ENCODE results near the gene GIMD1.

DNA sequence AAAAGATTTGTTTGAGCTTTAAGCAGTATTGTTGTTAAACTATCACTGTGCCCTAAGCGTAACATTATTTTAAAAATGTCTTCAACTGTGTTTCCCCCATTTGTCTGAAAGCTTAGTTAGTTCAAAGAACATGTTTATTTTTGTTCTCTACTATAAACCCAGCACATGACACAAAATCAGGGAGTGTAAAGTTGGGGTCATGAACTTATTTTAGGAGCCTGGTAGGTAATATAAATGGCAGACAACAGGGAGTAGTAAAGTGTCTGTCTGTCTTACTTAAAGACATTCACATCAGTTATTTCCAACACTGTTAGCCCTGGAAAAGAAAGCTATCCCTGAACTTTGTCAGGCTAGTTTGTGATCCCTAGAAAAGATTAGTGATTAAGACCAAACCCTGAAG, 48.3 kb downstream of the GIMD1 start:
- TF ChIP-seq, protein P1, sequence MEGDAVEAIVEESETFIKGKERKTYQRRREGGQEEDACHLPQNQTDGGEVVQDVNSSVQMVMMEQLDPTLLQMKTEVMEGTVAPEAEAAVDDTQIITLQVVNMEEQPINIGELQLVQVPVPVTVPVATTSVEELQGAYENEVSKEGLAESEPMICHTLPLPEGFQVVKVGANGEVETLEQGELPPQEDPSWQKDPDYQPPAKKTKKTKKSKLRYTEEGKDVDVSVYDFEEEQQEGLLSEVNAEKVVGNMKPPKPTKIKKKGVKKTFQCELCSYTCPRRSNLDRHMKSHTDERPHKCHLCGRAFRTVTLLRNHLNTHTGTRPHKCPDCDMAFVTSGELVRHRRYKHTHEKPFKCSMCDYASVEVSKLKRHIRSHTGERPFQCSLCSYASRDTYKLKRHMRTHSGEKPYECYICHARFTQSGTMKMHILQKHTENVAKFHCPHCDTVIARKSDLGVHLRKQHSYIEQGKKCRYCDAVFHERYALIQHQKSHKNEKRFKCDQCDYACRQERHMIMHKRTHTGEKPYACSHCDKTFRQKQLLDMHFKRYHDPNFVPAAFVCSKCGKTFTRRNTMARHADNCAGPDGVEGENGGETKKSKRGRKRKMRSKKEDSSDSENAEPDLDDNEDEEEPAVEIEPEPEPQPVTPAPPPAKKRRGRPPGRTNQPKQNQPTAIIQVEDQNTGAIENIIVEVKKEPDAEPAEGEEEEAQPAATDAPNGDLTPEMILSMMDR (IDR thresholded peaks at IDR 0.05; ENCODE audit: insufficient read depth, low read depth, low read length): no peak
- no peak for TF ChIP-seq EZH2 (IDR thresholded peaks at IDR 0.05; ENCODE audit: insufficient read depth, low read length)
